SJSA1 (cell line): ENCODE data around the gene RNF31. TPM values are rescaled to one million over a fixed set of nuclear protein-coding genes. Genes with fewer than 3 reads are reported as not detected.
A peak's percentile ranks its signal among the peaks of the same experiment; 100 is the strongest.

Source experiments
- DNase-seq, 2 experiments: peaks; one replicate each; pipeline ENCODE4 v3.0.0-alpha.2; 2015 to 2020; ENCODE audit warnings: low spot score in 2 of 2, low read depth in 1 of 2
- H3K27ac ChIP-seq: fragments of 250-450 bp; sonication (Bioruptor Pico); 2 replicates; pipeline ENCODE4 v1.5.1; 2020; ENCODE audit warnings: mild to moderate bottlenecking, moderate library complexity
- H3K27me3 ChIP-seq: fragments of 250-450 bp; sonication (Bioruptor Pico); replicated peaks from 2 replicates; pipeline ENCODE4 v1.5.1; 2020; ENCODE audit warnings: mild to moderate bottlenecking, moderate library complexity
- H3K36me3 ChIP-seq: fragments of 250-450 bp; sonication (Bioruptor Pico); 2 replicates; pipeline ENCODE4 v1.5.1; 2020; ENCODE audit warnings: mild to moderate bottlenecking
- H3K4me1 ChIP-seq: fragments of 250-450 bp; sonication (Bioruptor Pico); replicated peaks from 2 replicates; pipeline ENCODE4 v1.6.1; 2021; ENCODE audit warnings: mild to moderate bottlenecking
- H3K4me3 ChIP-seq: fragments of 250-450 bp; sonication (Bioruptor Pico); 2 replicates; pipeline ENCODE4 v1.5.1; 2020; ENCODE audit warnings: mild to moderate bottlenecking
- H3K9me3 ChIP-seq: fragments of 250-450 bp; sonication (Bioruptor Pico); replicated peaks from 2 replicates; pipeline ENCODE4 v1.5.1; 2020; ENCODE audit warnings: mild to moderate bottlenecking
- total RNA-seq: library from RNA; depleted of rRNA; stranded (reverse); fragments of >200 nt; shearing (Covaris generic); gene quantifications from 2 replicates; pipeline ENCODE4 v1.2.3, GENCODE V29; 2014

RNF31 gene
- total RNA-seq, 1 experiment from 2014 or later, result 40.3 TPM

GRCh38 chr14:24167469-24168114 is 20.3 kb downstream of the RNF31 start:
- Histone ChIP-seq H3K4me3 (no peak overlapping the region), H3K27ac (no peak overlapping the region), H3K9me3 (no peaks in the 10 kb centered on the region), H3K27me3 (no peaks in the 10 kb centered on the region), H3K36me3 (peaks cover 43% of the 10 kb centered on the region), H3K4me1 (no peaks in the 10 kb centered on the region)
- no peak for DNase-seq

- Histone ChIP-seq H3K9me3 (no peaks in the 10 kb centered on the region), H3K4me3 (no peak within 1 kb of the TSS), H3K4me1 (no peaks in the 10 kb centered on the region), H3K27ac (no peak within 1 kb of the TSS), H3K36me3 (peaks cover 10% of the 10 kb centered on the region), H3K27me3 (no peaks in the 10 kb centered on the region)
- no peak for DNase-seq
Observed at GRCh38 chr14:24171422-24172260, 24.3 kb downstream of the RNF31 start, which contains the start of gene REC8. Gene REC8, plus strand, starts transcription at chr14:24172080. Its CDS starts 473 bp downstream, at chr14:24172553.

GRCh38 chr14:24172261-24172860 is 25.1 kb downstream of the RNF31 start:
- no peaks in the 10 kb centered on the region for H3K9me3 ChIP-seq
- H3K36me3 ChIP-seq, result peaks cover 11% of the 10 kb centered on the region
- H3K27ac ChIP-seq, result no peak overlapping the region
- no peak for DNase-seq
- H3K4me1 ChIP-seq, result no peaks in the 10 kb centered on the region
- no peaks in the 10 kb centered on the region for H3K27me3 ChIP-seq
- H3K4me3 ChIP-seq, result no peak overlapping the region

GRCh38 chr14:24172871-24173281 is 25.6 kb downstream of the RNF31 start:
- Histone ChIP-seq H3K9me3 (no peaks in the 10 kb centered on the region), H3K27me3 (no peaks in the 10 kb centered on the region), H3K4me3 (no peak overlapping the region), H3K27ac (no peak overlapping the region), H3K36me3 (peaks cover 10% of the 10 kb centered on the region), H3K4me1 (no peaks in the 10 kb centered on the region)
- no peak for DNase-seq

GRCh38 chr14:24176599-24176998 is 29.3 kb downstream of the RNF31 start:
- H3K27ac ChIP-seq, result no peak overlapping the region
- peaks cover 9% of the 10 kb centered on the region for H3K4me1 ChIP-seq
- H3K9me3 ChIP-seq, result no peaks in the 10 kb centered on the region
- no peaks in the 10 kb centered on the region for H3K27me3 ChIP-seq
- H3K4me3 ChIP-seq, result no peak overlapping the region
- DNase-seq, result no peak
- peaks cover 41% of the 10 kb centered on the region for H3K36me3 ChIP-seq

- DNase-seq, result no peak
- peaks cover 9% of the 10 kb centered on the region for H3K4me1 ChIP-seq
- no peaks in the 10 kb centered on the region for H3K27me3 ChIP-seq
- no peak overlapping the region for H3K4me3 ChIP-seq
- H3K27ac ChIP-seq, result no peak overlapping the region
- H3K9me3 ChIP-seq, result no peaks in the 10 kb centered on the region
- peaks cover 45% of the 10 kb centered on the region for H3K36me3 ChIP-seq
Observed at GRCh38 chr14:24177041-24177825, 29.9 kb downstream of the RNF31 start.

GRCh38 chr14:24177891-24178290 is 30.6 kb downstream of the RNF31 start:
- peaks cover 9% of the 10 kb centered on the region for H3K4me1 ChIP-seq
- no peak for DNase-seq
- no peak overlapping the region for H3K4me3 ChIP-seq
- H3K36me3 ChIP-seq, result peaks cover 52% of the 10 kb centered on the region
- no peaks in the 10 kb centered on the region for H3K27me3 ChIP-seq
- no peak overlapping the region for H3K27ac ChIP-seq
- no peaks in the 10 kb centered on the region for H3K9me3 ChIP-seq

- no peak overlapping the region for H3K27ac ChIP-seq
- no peak for DNase-seq
- peaks cover 9% of the 10 kb centered on the region for H3K4me1 ChIP-seq
- H3K27me3 ChIP-seq, result no peaks in the 10 kb centered on the region
- no peak overlapping the region for H3K4me3 ChIP-seq
- no peaks in the 10 kb centered on the region for H3K9me3 ChIP-seq
- H3K36me3 ChIP-seq, result peaks cover 57% of the 10 kb centered on the region
Observed at GRCh38 chr14:24178399-24179178, 31.3 kb downstream of the RNF31 start.

GRCh38 chr14:24179294-24179960 is 32.1 kb downstream of the RNF31 start:
- no peaks in the 10 kb centered on the region for H3K9me3 ChIP-seq
- no peak for DNase-seq
- H3K27ac ChIP-seq, result peak overlapping the region; percentile 43
- H3K4me3 ChIP-seq, result no peak overlapping the region
- H3K36me3 ChIP-seq, result peaks cover 62% of the 10 kb centered on the region
- H3K4me1 ChIP-seq, result peaks cover 9% of the 10 kb centered on the region
- no peaks in the 10 kb centered on the region for H3K27me3 ChIP-seq

GRCh38 chr14:24179961-24180796 is 32.9 kb downstream of the RNF31 start:
- H3K4me3 ChIP-seq, result no peak overlapping the region
- H3K9me3 ChIP-seq, result no peaks in the 10 kb centered on the region
- H3K4me1 ChIP-seq, result peaks cover 9% of the 10 kb centered on the region
- H3K27ac ChIP-seq, result peak overlapping the region; percentile 43
- no peak for DNase-seq
- H3K27me3 ChIP-seq, result no peaks in the 10 kb centered on the region
- peaks cover 70% of the 10 kb centered on the region for H3K36me3 ChIP-seq

GRCh38 chr14:24181371-24182077 is 34.2 kb downstream of the RNF31 start:
- Histone ChIP-seq H3K4me1 (peaks cover 9% of the 10 kb centered on the region), H3K9me3 (no peaks in the 10 kb centered on the region), H3K27ac (no peak overlapping the region), H3K4me3 (no peak overlapping the region), H3K36me3 (peaks cover 80% of the 10 kb centered on the region), H3K27me3 (no peaks in the 10 kb centered on the region)
- no peak for DNase-seq
